Measurements from ENCODE around the gene AOPEP. TPM values are rescaled to one million over a fixed set of nuclear protein-coding genes. Genes with fewer than 3 reads are reported as not detected.

Gene AOPEP
- total and polyA plus RNA-seq, 10 donors, result 14.8 to 86.1 (median 51.3) TPM

DNA sequence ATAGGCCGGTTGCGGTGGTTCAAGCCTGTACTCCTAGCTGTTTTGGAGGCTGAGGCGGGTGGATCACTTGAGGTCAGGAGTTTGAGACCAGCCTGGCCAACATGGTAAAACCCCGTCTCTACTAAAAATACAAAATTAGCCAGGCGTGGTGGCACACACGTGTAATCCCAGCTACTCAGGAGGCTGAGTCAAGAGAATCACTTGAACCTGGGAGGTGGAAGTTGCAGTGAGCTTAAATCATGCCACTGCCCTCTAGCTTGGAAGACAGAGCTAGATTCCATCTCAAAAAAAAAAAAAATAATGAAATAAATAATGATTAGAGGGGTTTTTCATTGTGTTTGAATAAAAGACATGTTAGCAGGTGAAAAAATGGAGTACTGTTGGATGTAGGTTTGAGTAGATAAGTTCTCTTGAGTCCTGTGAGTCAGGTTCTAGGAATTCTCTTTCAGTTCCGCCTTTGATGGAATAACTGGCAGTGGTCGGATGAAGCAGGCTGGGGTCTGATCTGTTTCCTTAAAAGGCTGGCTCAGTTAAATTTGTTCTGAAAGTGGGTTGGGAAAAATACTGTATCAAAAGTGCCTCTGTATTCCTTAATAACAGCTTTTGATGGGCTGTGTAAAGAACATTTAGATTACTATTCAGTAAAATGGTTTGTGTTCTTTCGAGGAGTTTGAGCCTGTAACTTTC lies 73.2 kb downstream of the AOPEP start:
- Histone ChIP-seq H3K4me3 (no peak overlapping the region), H3K36me3 (peaks cover 0 to 43% (median 11%) of the 10 kb centered on the region in 6 donors), H3K9me3 (no peaks in the 10 kb centered on the region), H3K4me1 (peaks cover 0 to 7% (median 0%) of the 10 kb centered on the region in 6 donors), H3K27me3 (replicated peaks in 1 of 7) (no peaks in the 10 kb centered on the region), H3K27ac (peak overlapping the region in 1 of 8 donors; percentile 35)
- intact Hi-C loops (cut with DNase I; ENCODE audit: low total_unique reads), result no loop called here
- 88 to 93% (median 91%) methylated on average over 9 of the region's 9 CpGs for WGBS, 5 donors
- TF ChIP-seq, protein P1, sequence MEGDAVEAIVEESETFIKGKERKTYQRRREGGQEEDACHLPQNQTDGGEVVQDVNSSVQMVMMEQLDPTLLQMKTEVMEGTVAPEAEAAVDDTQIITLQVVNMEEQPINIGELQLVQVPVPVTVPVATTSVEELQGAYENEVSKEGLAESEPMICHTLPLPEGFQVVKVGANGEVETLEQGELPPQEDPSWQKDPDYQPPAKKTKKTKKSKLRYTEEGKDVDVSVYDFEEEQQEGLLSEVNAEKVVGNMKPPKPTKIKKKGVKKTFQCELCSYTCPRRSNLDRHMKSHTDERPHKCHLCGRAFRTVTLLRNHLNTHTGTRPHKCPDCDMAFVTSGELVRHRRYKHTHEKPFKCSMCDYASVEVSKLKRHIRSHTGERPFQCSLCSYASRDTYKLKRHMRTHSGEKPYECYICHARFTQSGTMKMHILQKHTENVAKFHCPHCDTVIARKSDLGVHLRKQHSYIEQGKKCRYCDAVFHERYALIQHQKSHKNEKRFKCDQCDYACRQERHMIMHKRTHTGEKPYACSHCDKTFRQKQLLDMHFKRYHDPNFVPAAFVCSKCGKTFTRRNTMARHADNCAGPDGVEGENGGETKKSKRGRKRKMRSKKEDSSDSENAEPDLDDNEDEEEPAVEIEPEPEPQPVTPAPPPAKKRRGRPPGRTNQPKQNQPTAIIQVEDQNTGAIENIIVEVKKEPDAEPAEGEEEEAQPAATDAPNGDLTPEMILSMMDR (IDR thresholded peaks at IDR 0.05 in 8 of 11, conservative IDR thresholded peaks at IDR 0.05 in 3 of 11), result no peak
- TF ChIP-seq POLR2AphosphoS5 (IDR thresholded peaks at IDR 0.05), result no peak
- no peak for TF ChIP-seq POLR2A (IDR thresholded peaks at IDR 0.05)
- no peak for DNase-seq

DNA sequence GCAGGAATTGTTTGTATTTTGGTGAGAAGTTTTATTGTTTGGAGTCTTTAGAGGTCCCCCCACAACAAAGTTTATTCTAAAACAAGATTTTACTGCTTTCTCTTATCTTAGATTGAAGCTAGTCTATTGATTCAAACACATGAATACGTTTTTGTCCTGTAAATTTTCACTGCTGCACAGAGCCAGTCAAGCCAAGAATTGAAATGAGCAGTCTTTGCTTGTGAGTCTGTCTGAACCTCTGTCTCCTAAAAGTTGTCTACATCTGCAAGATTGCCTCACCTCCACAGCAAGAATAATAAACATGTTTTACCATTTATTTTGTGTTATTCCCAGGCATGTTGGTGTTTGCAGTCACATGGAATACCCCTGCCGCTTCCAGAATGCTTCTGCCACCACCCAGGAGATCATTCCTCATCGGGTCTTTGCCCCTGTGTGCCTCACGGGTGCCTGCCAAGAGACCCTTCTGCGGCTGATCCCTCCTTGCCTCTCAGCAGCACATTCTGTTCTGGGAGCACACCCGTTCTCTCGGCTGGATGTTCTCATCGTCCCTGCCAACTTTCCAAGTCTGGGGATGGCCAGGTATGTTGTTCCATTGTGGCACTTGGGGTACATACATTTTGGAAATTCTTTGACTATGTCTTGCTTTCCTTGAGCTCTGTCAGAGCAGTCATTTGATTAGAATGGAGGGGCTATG lies 74.1 kb downstream of the AOPEP start:
- TF ChIP-seq, protein P1 (IDR thresholded peaks at IDR 0.05 in 8 of 11, conservative IDR thresholded peaks at IDR 0.05 in 3 of 11), result no peak
- TF ChIP-seq POLR2A (IDR thresholded peaks at IDR 0.05) (no peak), POLR2AphosphoS5 (IDR thresholded peaks at IDR 0.05) (no peak)
- H3K4me1 ChIP-seq, result peaks cover 0 to 16% (median 3%) of the 10 kb centered on the region in 6 donors
- no peak overlapping the region for H3K4me3 ChIP-seq
- intact Hi-C loops (cut with DNase I; ENCODE audit: low total_unique reads), result no loop called here
- H3K9me3 ChIP-seq, result no peaks in the 10 kb centered on the region
- H3K36me3 ChIP-seq, result peaks cover 0 to 35% (median 11%) of the 10 kb centered on the region in 6 donors
- H3K27me3 ChIP-seq (replicated peaks in 1 of 7), result no peaks in the 10 kb centered on the region
- DNase-seq, result no peak
- WGBS, 5 donors, result 93 to 95% (median 94%) methylated on average over 8 of the region's 8 CpGs
- H3K27ac ChIP-seq, result peak overlapping the region in 3 of 8 donors; percentile 35 to 43 (median 36)

DNA sequence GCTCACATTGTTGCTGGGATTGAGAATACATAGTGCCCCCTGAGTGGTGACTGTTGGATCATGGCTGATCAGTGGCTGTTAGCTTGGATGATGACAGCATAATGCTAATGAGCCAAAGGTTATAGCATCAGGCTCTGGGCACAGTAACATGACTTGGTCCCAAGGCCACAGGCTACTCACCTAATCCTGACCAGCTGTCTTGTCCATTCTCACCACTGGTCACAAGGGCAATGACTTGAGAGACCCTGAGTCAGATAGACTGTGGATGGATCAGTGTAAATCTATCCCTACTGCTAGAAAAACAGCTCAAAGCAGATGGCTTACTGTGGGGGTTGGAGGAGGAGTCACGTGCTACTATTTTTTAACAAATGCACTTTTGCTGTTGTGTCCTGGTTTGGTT lies 74.7 kb downstream of the AOPEP start:
- Histone ChIP-seq H3K27me3 (replicated peaks in 1 of 7) (no peaks in the 10 kb centered on the region), H3K36me3 (peaks cover 0 to 29% (median 11%) of the 10 kb centered on the region in 6 donors), H3K9me3 (no peaks in the 10 kb centered on the region), H3K27ac (peak overlapping the region in 6 of 8 donors; percentile 8 to 43 (median 25)), H3K4me3 (no peak overlapping the region), H3K4me1 (peaks cover 0 to 23% (median 8%) of the 10 kb centered on the region in 6 donors)
- 80 to 90% (median 90%) methylated on average over 1 of the region's 1 CpG for WGBS, 5 donors
- TF ChIP-seq POLR2A (IDR thresholded peaks at IDR 0.05) (no peak), POLR2AphosphoS5 (IDR thresholded peaks at IDR 0.05) (no peak)
- TF ChIP-seq, protein P1 (IDR thresholded peaks at IDR 0.05 in 8 of 11, conservative IDR thresholded peaks at IDR 0.05 in 3 of 11), result no peak
- no peak for DNase-seq
- intact Hi-C loops (cut with DNase I; ENCODE audit: low total_unique reads), result no loop called here

DNA sequence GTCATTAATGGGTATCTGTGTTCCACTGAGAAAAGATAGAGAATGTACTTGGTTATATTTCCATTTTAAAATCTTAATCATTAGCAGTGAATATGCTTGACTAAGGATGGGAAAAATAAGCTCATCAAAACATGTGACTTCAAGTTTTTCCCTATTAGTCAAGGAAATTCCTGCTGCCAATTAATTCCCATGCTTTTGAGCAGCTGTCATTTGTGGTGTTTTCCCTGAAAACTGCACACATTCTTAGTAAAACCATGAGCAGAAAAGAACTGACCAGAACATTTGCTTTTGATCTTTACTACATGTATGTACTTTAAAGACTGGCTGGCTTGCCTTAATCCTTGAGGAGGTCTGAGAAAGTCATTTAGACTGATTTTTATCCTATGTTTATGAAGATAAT lies 75.2 kb downstream of the AOPEP start:
- H3K36me3 ChIP-seq, result peaks cover 0 to 28% (median 11%) of the 10 kb centered on the region in 6 donors
- intact Hi-C loops (cut with DNase I; ENCODE audit: low total_unique reads), result no loop called here
- peak overlapping the region in 5 of 8 donors; percentile 8 to 43 (median 35) for H3K27ac ChIP-seq
- TF ChIP-seq POLR2AphosphoS5 (IDR thresholded peaks at IDR 0.05) (no peak), POLR2A (IDR thresholded peaks at IDR 0.05) (no peak)
- TF ChIP-seq, protein P1 (IDR thresholded peaks at IDR 0.05 in 8 of 11, conservative IDR thresholded peaks at IDR 0.05 in 3 of 11), result no peak
- no peak for DNase-seq
- H3K27me3 ChIP-seq (replicated peaks in 1 of 7), result no peaks in the 10 kb centered on the region
- peaks cover 0 to 27% (median 9%) of the 10 kb centered on the region in 6 donors for H3K4me1 ChIP-seq
- H3K9me3 ChIP-seq, result no peaks in the 10 kb centered on the region
- no peak overlapping the region for H3K4me3 ChIP-seq

Measured in spleen (tissue), 11 donors.